BJ (cell line): ENCODE results near the gene ACR. TPM values are rescaled to one million over a fixed set of nuclear protein-coding genes. Genes with fewer than 3 reads are reported as not detected.

Experiments used
- CTCF ChIA-PET: fragments of 350-600 bp; formaldehyde crosslinking; extraction: SDS; loops from one replicate; lab custom pipeline; 2021; ENCODE audit warnings: antibody characterized with exemption, inconsistent platforms; lab: Yijun Ruan, JAX
- POLR2A ChIA-PET: fragments of 300-600 bp; sonication (Branson Sonifier 250); formaldehyde crosslinking; extraction: SDS; loops from one replicate; lab custom pipeline; 2021; ENCODE audit warnings: antibody characterized with exemption; lab: Charles Lee
- DNase-seq: peaks from one replicate; pipeline ENCODE4 v3.0.0-alpha.2; 2011; ENCODE audit warnings: low read depth
- H3K27me3 ChIP-seq: 2 replicates; pipeline ENCODE4 v1.6.0; 2011; ENCODE audit warnings: low read length; ENCODE audit not compliant: control insufficient read depth, insufficient read depth
- H3K36me3 ChIP-seq: 2 replicates; pipeline ENCODE4 v1.5.1; 2011; ENCODE audit warnings: low read length; ENCODE audit not compliant: control insufficient read depth, insufficient read depth
- H3K4me3 ChIP-seq: 2 replicates; pipeline ENCODE4 v1.5.1; 2011; ENCODE audit warnings: low read depth, mild to moderate bottlenecking, control low read depth, low read length
- CTCF ChIP-seq: IDR thresholded peaks from 2 replicates; pipeline ENCODE4 v1.5.1; 2011; ENCODE audit warnings: low read depth, mild to moderate bottlenecking, control low read depth, inconsistent platforms, low read length, moderate library complexity; ENCODE audit not compliant: insufficient read depth
- polyA plus RNA-seq: library from polyadenylated mRNA; depleted of rRNA; stranded (reverse); fragments of >200 nt; gene quantifications from 2 replicates; pipeline ENCODE4 v1.2.3, GENCODE V29; 2011

Gene ACR
- polyA plus RNA-seq, 1 experiment: 0.12 TPM

GRCh38 chr22:50717709-50718351 lies 20.2 kb upstream of the ACR start:
- TF ChIP-seq CTCF: no peak
- peaks cover 9% of the 10 kb centered on the region for H3K27me3 ChIP-seq
- no peak for DNase-seq
- ChIA-PET CTCF (no interaction called here), POLR2A (no interaction called here)
- no peak overlapping the region for H3K4me3 ChIP-seq
- H3K36me3 ChIP-seq: no peaks in the 10 kb centered on the region

- Histone ChIP-seq H3K4me3 (no peak overlapping the region), H3K27me3 (peaks cover 9% of the 10 kb centered on the region), H3K36me3 (no peaks in the 10 kb centered on the region)
- ChIA-PET CTCF (no interaction called here), POLR2A (no interaction called here)
- no peak for TF ChIP-seq CTCF
- DNase-seq: no peak
Measured at GRCh38 chr22:50718352-50718709, 19.7 kb upstream of the ACR start.

DNA sequence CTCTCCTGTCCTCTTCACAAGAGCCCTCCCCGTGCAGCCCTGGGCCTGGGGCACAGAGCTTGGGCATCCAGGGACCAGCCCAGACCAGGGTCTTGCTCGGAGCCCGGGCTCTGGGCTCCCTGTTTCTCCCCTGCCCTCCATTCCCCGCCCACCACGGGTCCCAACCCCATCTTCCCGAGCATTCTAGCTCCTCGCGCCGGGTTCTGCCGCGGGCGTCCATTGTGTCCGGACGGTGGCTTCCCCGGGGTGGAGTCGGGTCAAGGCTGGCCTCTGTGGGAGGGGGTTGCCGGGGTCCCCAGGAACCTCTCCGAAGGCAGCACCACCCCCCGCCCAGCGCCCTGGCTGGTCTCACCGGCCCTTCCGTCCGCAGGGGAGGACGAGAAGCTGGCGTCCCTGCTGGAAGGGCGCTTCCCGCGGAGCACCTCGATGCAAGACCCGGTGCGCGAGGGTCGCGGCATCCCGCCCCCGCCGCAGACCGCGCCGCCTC lies 18.1 kb upstream of the ACR start:
- no peak for TF ChIP-seq CTCF
- Histone ChIP-seq H3K36me3 (no peaks in the 10 kb centered on the region), H3K4me3 (no peak overlapping the region), H3K27me3 (peaks cover 9% of the 10 kb centered on the region)
- DNase-seq: no peak
- ChIA-PET CTCF (interaction anchor here (3.0 kb wide), 1 partner anchor 12 kb away, joined by 10 read pairs; no protein-coding TSS in a partner anchor), POLR2A (no interaction called here)

DNA sequence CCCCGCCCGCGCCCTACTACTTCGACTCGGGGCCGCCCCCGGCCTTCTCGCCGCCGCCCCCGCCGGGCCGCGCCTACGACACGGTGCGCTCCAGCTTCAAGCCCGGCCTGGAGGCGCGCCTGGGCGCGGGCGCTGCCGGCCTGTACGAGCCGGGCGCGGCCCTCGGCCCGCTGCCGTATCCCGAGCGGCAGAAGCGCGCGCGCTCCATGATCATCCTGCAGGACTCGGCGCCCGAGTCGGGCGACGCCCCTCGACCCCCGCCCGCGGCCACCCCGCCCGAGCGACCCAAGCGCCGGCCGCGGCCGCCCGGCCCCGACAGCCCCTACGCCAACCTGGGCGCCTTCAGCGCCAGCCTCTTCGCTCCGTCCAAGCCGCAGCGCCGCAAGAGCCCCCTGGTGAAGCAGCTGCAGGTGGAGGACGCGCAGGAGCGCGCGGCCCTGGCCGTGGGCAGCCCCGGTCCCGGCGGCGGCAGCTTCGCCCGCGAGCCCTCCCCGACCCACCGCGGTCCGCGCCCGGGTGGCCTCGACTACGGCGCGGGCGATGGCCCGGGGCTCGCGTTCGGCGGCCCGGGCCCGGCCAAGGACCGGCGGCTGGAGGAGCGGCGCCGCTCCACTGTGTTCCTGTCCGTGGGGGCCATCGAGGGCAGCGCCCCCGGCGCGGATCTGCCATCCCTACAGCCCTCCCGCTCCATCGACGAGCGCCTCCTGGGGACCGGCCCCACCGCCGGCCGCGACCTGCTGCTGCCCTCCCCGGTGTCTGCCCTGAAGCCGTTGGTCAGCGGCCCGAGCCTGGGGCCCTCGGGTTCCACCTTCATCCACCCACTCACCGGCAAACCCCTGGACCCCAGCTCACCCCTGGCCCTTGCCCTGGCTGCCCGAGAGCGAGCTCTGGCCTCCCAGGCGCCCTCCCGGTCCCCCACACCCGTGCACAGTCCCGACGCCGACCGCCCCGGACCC lies 17.4 kb upstream of the ACR start:
- peaks cover 9% of the 10 kb centered on the region for H3K27me3 ChIP-seq
- H3K36me3 ChIP-seq: no peaks in the 10 kb centered on the region
- DNase-seq: no peak
- no peak for TF ChIP-seq CTCF
- ChIA-PET CTCF (interaction anchor here (3.0 kb wide), 1 partner anchor 11 kb away, joined by 10 read pairs; no protein-coding TSS in a partner anchor), POLR2A (no interaction called here)
- H3K4me3 ChIP-seq: no peak overlapping the region

- Histone ChIP-seq H3K27me3 (peaks cover 9% of the 10 kb centered on the region), H3K4me3 (no peak overlapping the region), H3K36me3 (no peaks in the 10 kb centered on the region)
- TF ChIP-seq CTCF: no peak
- no peak for DNase-seq
- ChIA-PET POLR2A (no interaction called here), CTCF (interaction anchor here (1.2 to 3.0 kb wide), 2 partner anchors 10 to 12 kb away, joined by 3 to 10 read pairs; no protein-coding TSS in a partner anchor)
Measured at GRCh38 chr22:50721257-50721844, 16.7 kb upstream of the ACR start.
